RWPE1 (cell line): ENCODE results near the gene RIPOR3.

Experiments
- CTCF ChIA-PET: fragments of 350-600 bp; sonication (Branson Sonifier 250); formaldehyde crosslinking; extraction: SDS; loops from one replicate; lab custom pipeline; 2021; lab: Yijun Ruan, JAX
- POLR2A ChIA-PET: fragments of 400-600 bp; formaldehyde crosslinking; extraction: SDS; loops from one replicate; lab custom pipeline; 2020; ENCODE audit warnings: antibody characterized with exemption; ENCODE audit not compliant: low non-redundant PET; lab: Yijun Ruan, JAX
- DNase-seq: peaks from one replicate; pipeline ENCODE4 v3.0.0; 2012; ENCODE audit warnings: low spot score
- H3K27ac ChIP-seq: fragments of 450-650 bp; 2 replicates; pipeline ENCODE4 v1.5.1; 2017
- CTCF ChIP-seq: fragments of 450-650 bp; conservative IDR thresholded peaks from 2 replicates; pipeline ENCODE4 v1.5.1; 2017; ENCODE audit warnings: low read depth, mild to moderate bottlenecking

RIPOR3 gene

GRCh38 chr20:50578061-50578777, 113.1 kb downstream of the RIPOR3 start:
- no peak for DNase-seq

GRCh38 chr20:50577175-50578018, 113.9 kb downstream of the RIPOR3 start:
- POLR2A ChIA-PET, result no interaction called here
- no peak for TF ChIP-seq CTCF
- CTCF ChIA-PET, result interaction anchor here (0.6 to 1.9 kb wide), 4 partner anchors 11 to 398 kb away, joined by 3 to 8 read pairs (median 4); no protein-coding TSS in a partner anchor
- H3K27ac ChIP-seq, result peak overlapping the region; percentile 65
- no peak for DNase-seq

More at GRCh38 chr20:50578061-50578777, 113.1 kb downstream of the RIPOR3 start:
- no peak for TF ChIP-seq CTCF
- POLR2A ChIA-PET, result no interaction called here
- CTCF ChIA-PET, result interaction anchor here (1.9 kb wide), 2 partner anchors 10 to 113 kb away, joined by 4 to 5 read pairs; no protein-coding TSS in a partner anchor
- peak overlapping the region; percentile 65 for H3K27ac ChIP-seq

- POLR2A ChIA-PET, result interaction anchor here (0.7 kb wide), 3 partner anchors 25 to 389 kb away, joined by 3 to 6 read pairs (median 4); partner anchors contain the start of gene PTPN1
- H3K27ac ChIP-seq, result peak overlapping the region; percentile 86
- CTCF ChIA-PET, result interaction anchor here (0.6 to 2.0 kb wide), 28 partner anchors 8 to 515 kb away, joined by 3 to 13 read pairs (median 4); no protein-coding TSS in a partner anchor
- DNase-seq, result peak; percentile 73
- peak; percentile 94 for TF ChIP-seq CTCF
Measured at GRCh38 chr20:50575865-50576720, 115.2 kb downstream of the RIPOR3 start.

DNA sequence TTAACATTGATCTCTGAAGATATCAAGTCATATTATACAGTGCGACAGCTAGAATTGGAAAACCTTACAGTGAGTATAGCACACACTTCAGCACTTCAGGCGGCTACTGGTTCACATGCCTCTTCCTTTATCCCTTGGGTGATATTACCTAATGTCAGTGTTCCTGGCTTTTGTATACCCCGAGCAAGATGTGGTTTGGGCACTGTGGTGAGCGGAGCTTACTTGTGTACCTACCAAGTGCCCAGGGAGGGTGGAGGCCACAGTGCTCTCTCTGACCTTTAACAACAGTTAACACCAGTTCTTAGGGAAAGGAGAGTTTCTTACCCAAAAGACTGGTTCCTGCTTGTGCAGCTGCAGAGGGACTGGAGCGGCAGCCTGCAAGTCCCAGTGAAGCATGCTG, 116.8 kb downstream of the RIPOR3 start:
- H3K27ac ChIP-seq, result peak overlapping the region; percentile 86
- DNase-seq, result no peak
- CTCF ChIA-PET, result interaction anchor here (0.5 to 2.0 kb wide), 9 partner anchors 9 to 361 kb away, joined by 3 to 13 read pairs (median 5); no protein-coding TSS in a partner anchor
- POLR2A ChIA-PET, result interaction anchor here (0.6 to 0.7 kb wide), 2 partner anchors 25 to 129 kb away, joined by 4 to 5 read pairs; no protein-coding TSS in a partner anchor
- TF ChIP-seq CTCF, result no peak

GRCh38 chr20:50574108-50574507, 117.2 kb downstream of the RIPOR3 start:
- peak overlapping the region; percentile 86 for H3K27ac ChIP-seq
- CTCF ChIA-PET, result interaction anchor here (1.0 to 1.4 kb wide), 2 partner anchors 23 to 62 kb away, joined by 4 to 5 read pairs; no protein-coding TSS in a partner anchor
- POLR2A ChIA-PET, result interaction anchor here (0.6 to 0.7 kb wide), 2 partner anchors 24 to 128 kb away, joined by 4 to 5 read pairs; no protein-coding TSS in a partner anchor
- TF ChIP-seq CTCF, result no peak
- no peak for DNase-seq
